SU-DHL-6 (cell line): ENCODE measurements around the gene UFM1.

ENCODE experiments used
- EZH2phosphoT487 ChIP-seq: fragments of 200-600 bp; sonication (generic), shearing (Covaris generic); conservative IDR thresholded peaks from 2 replicates; pipeline ENCODE4 v1.6.1; 2018; ENCODE audit warnings: mild to moderate bottlenecking, antibody characterized with exemption, low read length, moderate library complexity, mixed read lengths
- TF ChIP-seq, protein P1 (sequence below): fragments of 200-600 bp; sonication (generic); IDR thresholded peaks from one replicate; pipeline ENCODE4 v1.5.1; 2017; ENCODE audit warnings: antibody characterized with exemption, mild to moderate bottlenecking, low read length, moderate library complexity; ENCODE audit not compliant: insufficient read depth, poor library complexity, severe bottlenecking

DNA sequence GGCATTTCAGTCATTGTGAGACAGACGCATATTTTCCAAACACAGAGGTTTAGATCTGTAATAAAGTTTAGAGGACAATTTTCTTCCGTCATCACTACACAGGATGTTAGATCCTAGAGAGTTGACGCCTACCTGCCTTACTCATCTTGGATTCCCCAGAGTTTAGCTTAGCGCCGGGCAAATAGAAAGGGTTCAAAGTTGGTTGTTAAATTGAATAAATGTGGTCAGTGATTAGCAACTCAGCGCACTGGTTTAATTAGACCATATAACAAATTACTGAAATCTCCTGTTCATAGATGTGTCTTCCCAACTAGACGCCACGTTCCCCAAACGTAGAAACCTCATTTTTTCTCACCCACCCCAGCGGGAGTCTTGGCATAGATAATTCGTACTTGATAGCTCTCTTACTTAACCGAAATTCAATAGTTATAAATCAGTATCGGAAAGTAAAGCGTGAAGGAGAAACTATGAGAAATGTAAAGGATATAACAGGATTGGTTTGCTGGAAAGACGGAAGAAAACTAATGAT lies 726 bp upstream of the UFM1 start:
- TF ChIP-seq, protein P1, sequence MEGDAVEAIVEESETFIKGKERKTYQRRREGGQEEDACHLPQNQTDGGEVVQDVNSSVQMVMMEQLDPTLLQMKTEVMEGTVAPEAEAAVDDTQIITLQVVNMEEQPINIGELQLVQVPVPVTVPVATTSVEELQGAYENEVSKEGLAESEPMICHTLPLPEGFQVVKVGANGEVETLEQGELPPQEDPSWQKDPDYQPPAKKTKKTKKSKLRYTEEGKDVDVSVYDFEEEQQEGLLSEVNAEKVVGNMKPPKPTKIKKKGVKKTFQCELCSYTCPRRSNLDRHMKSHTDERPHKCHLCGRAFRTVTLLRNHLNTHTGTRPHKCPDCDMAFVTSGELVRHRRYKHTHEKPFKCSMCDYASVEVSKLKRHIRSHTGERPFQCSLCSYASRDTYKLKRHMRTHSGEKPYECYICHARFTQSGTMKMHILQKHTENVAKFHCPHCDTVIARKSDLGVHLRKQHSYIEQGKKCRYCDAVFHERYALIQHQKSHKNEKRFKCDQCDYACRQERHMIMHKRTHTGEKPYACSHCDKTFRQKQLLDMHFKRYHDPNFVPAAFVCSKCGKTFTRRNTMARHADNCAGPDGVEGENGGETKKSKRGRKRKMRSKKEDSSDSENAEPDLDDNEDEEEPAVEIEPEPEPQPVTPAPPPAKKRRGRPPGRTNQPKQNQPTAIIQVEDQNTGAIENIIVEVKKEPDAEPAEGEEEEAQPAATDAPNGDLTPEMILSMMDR, result no peak
- TF ChIP-seq EZH2phosphoT487, result no peak
